GM19452 (cell line): ENCODE measurements around the gene MAPKBP1.
"Not testable (repeated sequence)": the region's sequence is repeated elsewhere in the genome, so short reads cannot be mapped to it uniquely, and the experiment has no call there.

Source experiments
- ATAC-seq: cut with Tn5 transposase; IDR thresholded peaks from one replicate; pipeline ENCODE4 v1.9.1; 2021; ENCODE audit not compliant: unreplicated experiment

The MAPKBP1 gene

GRCh38 chr15:41825572-41826535 is 51.6 kb downstream of the MAPKBP1 start:
- no peak for ATAC-seq

DNA sequence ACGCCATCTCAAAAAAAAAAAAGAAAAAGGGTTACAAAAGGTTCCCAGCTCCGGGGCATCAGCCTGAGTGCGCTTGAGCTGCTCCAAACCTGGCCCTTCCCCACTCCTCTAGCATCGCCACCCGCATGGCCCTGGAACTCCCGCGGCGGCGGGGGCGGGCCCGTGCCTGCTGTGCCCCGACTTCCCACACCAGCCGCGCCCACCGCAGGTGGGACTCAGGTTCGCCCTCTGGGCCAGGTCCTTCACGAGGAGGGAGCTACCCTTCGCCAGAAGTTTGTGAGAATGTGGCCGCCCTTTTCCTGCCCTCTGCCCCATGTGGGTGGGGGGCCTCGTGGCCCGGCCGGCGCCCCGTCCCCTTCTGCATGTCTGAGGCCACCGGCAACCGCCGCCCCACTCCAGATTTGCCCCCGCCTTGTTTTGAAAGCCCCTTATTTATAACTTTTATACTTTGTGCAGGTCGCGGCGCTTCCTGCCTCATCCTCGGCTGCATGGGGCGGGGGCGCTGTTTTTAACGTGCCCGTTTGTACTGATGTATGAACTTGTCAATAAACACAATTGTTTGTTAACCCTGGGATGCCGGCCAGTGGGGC is 53.1 kb downstream of the MAPKBP1 start:
- no peak for ATAC-seq

GRCh38 chr15:41827880-41828806 is 53.9 kb downstream of the MAPKBP1 start, which contains the start of gene JMJD7:
Gene JMJD7 (plus strand): TSS chr15:41828092. CDS start chr15:41828125, 33 bp downstream.
- ATAC-seq: peak; percentile 75

DNA sequence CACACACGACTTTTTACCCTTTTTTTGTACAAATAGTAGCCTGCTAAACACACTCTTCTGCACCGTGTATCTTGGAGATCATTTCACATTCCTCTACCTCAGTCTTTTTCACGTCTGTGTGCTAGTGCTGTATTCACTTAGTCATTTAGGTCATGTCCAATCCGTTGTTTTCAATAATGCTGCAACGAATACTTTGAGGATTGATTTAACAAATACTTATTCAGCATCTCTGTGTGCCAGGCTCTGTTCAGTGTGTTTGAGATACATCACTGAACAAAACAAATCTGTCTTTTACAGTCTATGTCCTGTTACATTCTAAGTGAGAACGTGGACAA is 54.5 kb downstream of the MAPKBP1 start:
- no peak for ATAC-seq

GRCh38 chr15:41829959-41830646 is 55.8 kb downstream of the MAPKBP1 start:
- ATAC-seq: no peak

DNA sequence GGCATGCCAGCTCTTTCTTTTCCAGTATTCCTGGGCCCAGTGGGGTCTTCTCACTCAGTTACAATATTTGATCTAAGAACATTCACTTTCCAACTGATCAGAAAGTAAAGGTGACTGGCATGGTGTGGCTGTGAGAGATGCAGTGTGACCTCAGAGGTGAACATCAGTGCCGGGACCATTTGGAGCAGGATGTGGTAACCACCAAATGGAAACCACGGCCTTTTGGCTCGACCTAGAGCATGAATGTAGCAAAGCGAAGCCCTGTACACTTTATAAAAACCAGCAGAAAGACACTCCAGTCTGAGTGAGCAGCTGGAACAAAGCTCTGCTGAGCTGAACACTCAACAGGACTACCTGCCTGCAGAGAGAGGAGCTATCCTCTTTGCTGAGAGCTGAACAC is 57.0 kb downstream of the MAPKBP1 start:
- not testable (repeated sequence) for ATAC-seq

DNA sequence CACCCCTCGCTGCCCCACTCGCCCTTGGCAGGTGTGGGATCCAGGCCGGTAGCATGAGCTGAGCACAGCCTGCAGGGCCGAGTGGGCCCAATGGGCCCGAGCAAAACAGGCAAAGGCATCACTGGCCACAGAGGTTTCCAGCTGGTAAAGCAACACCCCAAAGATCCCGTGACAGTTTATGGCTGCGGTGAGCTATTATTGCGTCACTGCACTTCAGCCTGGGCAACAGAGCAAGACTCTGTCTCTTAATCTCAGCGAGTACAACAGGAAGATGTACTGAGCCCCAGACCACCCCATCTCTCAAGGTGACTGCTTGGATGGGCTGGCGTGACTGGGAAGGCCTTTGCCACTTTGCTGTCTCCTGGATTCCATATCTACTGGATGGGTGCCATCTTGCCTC is 57.9 kb downstream of the MAPKBP1 start:
- no peak for ATAC-seq

- ATAC-seq: no peak
These were observed 58.6 kb downstream of the MAPKBP1 start for GRCh38 chr15:41832875-41833274.

DNA sequence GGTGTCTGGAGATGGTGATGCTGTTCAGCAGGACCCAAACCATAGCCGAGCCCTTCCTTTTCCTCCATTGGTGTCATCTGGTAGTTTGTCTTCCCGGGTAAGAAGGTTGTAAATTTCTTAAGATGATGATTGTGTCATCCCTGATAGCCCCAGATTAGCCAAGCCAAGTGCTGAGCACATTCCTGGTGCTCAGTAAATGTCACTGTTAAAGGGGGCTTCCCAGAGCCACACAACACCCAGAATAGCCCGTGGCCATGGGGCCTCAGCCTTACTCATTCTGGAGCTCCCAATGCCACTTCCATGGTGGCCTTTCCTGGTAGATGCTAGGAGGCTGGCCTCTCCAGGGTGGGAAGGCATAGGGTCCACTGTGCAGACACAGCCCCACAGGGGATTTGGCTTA is 59.8 kb downstream of the MAPKBP1 start:
- ATAC-seq: no peak

- no peak for ATAC-seq
These were observed 61.8 kb downstream of the MAPKBP1 start for GRCh38 chr15:41836073-41836472.

- no peak for ATAC-seq
These were observed 62.6 kb downstream of the MAPKBP1 start for GRCh38 chr15:41836713-41837454.

DNA sequence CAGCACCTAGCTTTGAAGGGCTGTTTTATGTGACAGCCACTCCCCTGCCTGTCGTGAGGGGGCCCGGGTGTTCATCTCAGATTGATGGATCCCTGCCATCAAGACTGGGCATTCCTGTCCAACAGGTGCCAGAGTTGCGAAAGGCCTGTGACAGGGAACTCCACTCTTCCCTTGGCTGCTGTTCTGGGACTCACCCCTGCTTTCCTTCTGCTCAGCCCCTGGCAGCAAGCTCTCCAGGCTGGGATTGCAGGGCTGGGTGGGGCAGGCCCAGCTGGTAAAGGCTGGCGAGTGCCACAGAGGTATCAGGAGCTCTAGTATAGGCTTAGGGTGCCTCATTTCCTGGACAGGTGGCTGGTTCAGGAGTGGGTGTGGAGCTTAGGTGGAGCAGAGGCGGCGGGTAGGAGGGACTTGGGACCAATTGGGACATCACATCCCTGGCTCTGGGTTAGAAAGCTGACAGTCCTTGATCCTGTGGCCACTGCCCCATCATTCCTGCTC is 64.2 kb downstream of the MAPKBP1 start, which contains the start of gene PLA2G4B:
Gene PLA2G4B (plus strand): TSS at position 448 of the 498 bp plus-strand sequence. CDS start 67 bp downstream, outside the sequence.
- no peak for ATAC-seq

- no peak for ATAC-seq
These were observed 65.7 kb downstream of the MAPKBP1 start for GRCh38 chr15:41839781-41840491.

- no peak for ATAC-seq
These were observed 66.4 kb downstream of the MAPKBP1 start for GRCh38 chr15:41840673-41841072.

- no peak for ATAC-seq
These were observed 66.8 kb downstream of the MAPKBP1 start for GRCh38 chr15:41841131-41841530.

GRCh38 chr15:41842229-41842628 is 67.9 kb downstream of the MAPKBP1 start:
- ATAC-seq: no peak

- no peak for ATAC-seq
These were observed 69.3 kb downstream of the MAPKBP1 start for GRCh38 chr15:41843571-41843970.

GRCh38 chr15:41844814-41845213 is 70.5 kb downstream of the MAPKBP1 start:
- no peak for ATAC-seq

DNA sequence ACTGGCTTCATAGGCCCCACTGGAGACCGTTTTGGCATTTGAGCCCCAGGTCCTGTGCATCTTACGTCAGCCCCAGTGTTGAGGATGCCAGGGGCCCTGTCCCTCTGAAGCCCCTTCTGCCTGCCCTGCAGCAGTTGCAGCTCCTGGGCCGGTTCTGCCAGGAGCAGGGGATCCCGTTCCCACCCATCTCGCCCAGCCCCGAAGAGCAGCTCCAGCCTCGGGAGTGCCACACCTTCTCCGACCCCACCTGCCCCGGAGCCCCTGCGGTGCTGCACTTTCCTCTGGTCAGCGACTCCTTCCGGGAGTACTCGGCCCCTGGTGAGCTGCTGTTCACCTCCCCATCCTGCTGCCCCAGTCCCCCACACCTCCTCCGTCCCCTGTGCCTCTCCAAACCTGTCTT is 72.9 kb downstream of the MAPKBP1 start:
- no peak for ATAC-seq
